H9 (cell line): ENCODE measurements around the gene MRPL39. TPM values are rescaled to one million over a fixed set of nuclear protein-coding genes. Genes with fewer than 3 reads are reported as not detected.
A peak's percentile ranks its signal among the peaks of the same experiment; 100 is the strongest.

Experiments
- DNase-seq: peaks from one replicate; pipeline ENCODE4 v3.0.0-alpha.2; 2017
- H2AFZ ChIP-seq: one replicate; pipeline ENCODE4 v1.6.1; 2013; ENCODE audit warnings: mild to moderate bottlenecking, low read length, control low read depth, moderate library complexity
- H2AK5ac ChIP-seq: 2 replicates; pipeline ENCODE4 v1.6.1; 2013; ENCODE audit warnings: low read length, control low read depth, mixed read lengths; ENCODE audit not compliant: insufficient read length
- H2BK120ac ChIP-seq: one replicate; pipeline ENCODE4 v1.6.1; 2013; ENCODE audit warnings: low read depth, mild to moderate bottlenecking, low read length, control low read depth, inconsistent platforms; ENCODE audit not compliant: poor library complexity, severe bottlenecking
- H2BK12ac ChIP-seq: 2 replicates; pipeline ENCODE4 v1.6.1; 2013; ENCODE audit warnings: low read length, control low read depth, mixed read lengths, low read depth; ENCODE audit not compliant: insufficient read length
- H2BK15ac ChIP-seq: 2 replicates; pipeline ENCODE4 v1.6.1; 2013; ENCODE audit warnings: low read depth, low read length, control low read depth
- H2BK20ac ChIP-seq: one replicate; pipeline ENCODE4 v1.6.1; 2013; ENCODE audit warnings: low read depth, mild to moderate bottlenecking, low read length, control low read depth, inconsistent platforms; ENCODE audit not compliant: poor library complexity, severe bottlenecking
- H2BK5ac ChIP-seq: 2 replicates; pipeline ENCODE4 v1.6.1; 2013; ENCODE audit warnings: low read length, control low read depth, mixed read lengths; ENCODE audit not compliant: insufficient read length
- H3K14ac ChIP-seq: 2 replicates; pipeline ENCODE4 v1.6.1; 2013; ENCODE audit warnings: low read length, control low read depth; ENCODE audit not compliant: insufficient read depth
- H3K18ac ChIP-seq: 2 replicates; pipeline ENCODE4 v1.6.1; 2013; ENCODE audit warnings: low read depth, mild to moderate bottlenecking, mixed read lengths, low read length, control low read depth; ENCODE audit not compliant: insufficient read length
- H3K23ac ChIP-seq: 2 replicates; pipeline ENCODE4 v1.6.1; 2013; ENCODE audit warnings: low read length, control low read depth, mixed read lengths, low read depth; ENCODE audit not compliant: insufficient read length
- H3K23me2 ChIP-seq: 2 replicates; pipeline ENCODE4 v1.6.1; 2013; ENCODE audit warnings: low read depth, mild to moderate bottlenecking, mixed read lengths, low read length, control low read depth; ENCODE audit not compliant: insufficient read length, poor library complexity, severe bottlenecking
- H3K27ac ChIP-seq: 2 replicates; pipeline ENCODE4 v1.5.1; 2013; ENCODE audit warnings: low read length, control low read depth, mixed read lengths, low read depth; ENCODE audit not compliant: insufficient read length
- H3K27me3 ChIP-seq: 2 replicates; pipeline ENCODE4 v1.6.1; 2013; ENCODE audit warnings: low read length, control low read depth, inconsistent platforms; ENCODE audit not compliant: insufficient read depth
- H3K4ac ChIP-seq: 2 replicates; pipeline ENCODE4 v1.6.1; 2013; ENCODE audit warnings: low read depth, mild to moderate bottlenecking, control low read depth, inconsistent platforms, low read length, moderate library complexity
- H3K4me1 ChIP-seq: 2 replicates; pipeline ENCODE4 v1.6.1; 2013; ENCODE audit warnings: low read length, control low read depth, inconsistent platforms; ENCODE audit not compliant: insufficient read depth
- H3K4me2 ChIP-seq: 2 replicates; pipeline ENCODE4 v1.6.1; 2013; ENCODE audit warnings: low read length, control low read depth, mixed read lengths; ENCODE audit not compliant: insufficient read length, insufficient read depth
- H3K56ac ChIP-seq: 2 replicates; pipeline ENCODE4 v1.6.1; 2013; ENCODE audit warnings: low read depth, mild to moderate bottlenecking, mixed read lengths, low read length, control low read depth; ENCODE audit not compliant: insufficient read length
- H3K79me1 ChIP-seq: 2 replicates; pipeline ENCODE4 v1.6.1; 2013; ENCODE audit warnings: low read depth, mild to moderate bottlenecking, moderate library complexity, low read length, control low read depth, inconsistent platforms; ENCODE audit not compliant: insufficient read depth, poor library complexity, severe bottlenecking
- H3K79me2 ChIP-seq: 2 replicates; pipeline ENCODE4 v1.6.1; 2013; ENCODE audit warnings: low read length, control low read depth, inconsistent platforms; ENCODE audit not compliant: insufficient read depth
- H3K9ac ChIP-seq: 2 replicates; pipeline ENCODE4 v1.6.1; 2013; ENCODE audit warnings: low read length, control low read depth, mixed read lengths; ENCODE audit not compliant: insufficient read length; ENCODE audit errors: extremely low read depth
- H3K9me3 ChIP-seq: one replicate; pipeline ENCODE4 v1.6.1; 2013; ENCODE audit warnings: low read depth, low read length, inconsistent platforms; ENCODE audit not compliant: control insufficient read depth
- H3T11ph ChIP-seq: one replicate; pipeline ENCODE4 v1.6.1; 2013; ENCODE audit warnings: mild to moderate bottlenecking, low read length, control low read depth, inconsistent platforms
- H4K20me1 ChIP-seq: one replicate; pipeline ENCODE4 v1.6.1; 2013; ENCODE audit not compliant: control insufficient read depth, insufficient read length, insufficient read depth
- H4K5ac ChIP-seq: 2 replicates; pipeline ENCODE4 v1.6.1; 2013; ENCODE audit warnings: low read depth, mild to moderate bottlenecking, mixed read lengths, low read length, control low read depth; ENCODE audit not compliant: insufficient read length
- H4K8ac ChIP-seq: replicated peaks from 2 replicates; pipeline ENCODE4 v1.6.1; 2013; ENCODE audit warnings: low read length, control low read depth, mixed read lengths, low read depth; ENCODE audit not compliant: insufficient read length
- H4K91ac ChIP-seq: 2 replicates; pipeline ENCODE4 v1.6.1; 2013; ENCODE audit warnings: low read depth, mild to moderate bottlenecking, moderate library complexity, mixed read lengths, low read length, control low read depth; ENCODE audit not compliant: insufficient read length
- H3K27ac Mint-ChIP-seq, 3 experiments: 2 replicates in 2 of 3; 3 replicates in 1 of 3; pipeline ENCODE4 v1.8.0; 2020 to 2021; ENCODE audit warnings: mixed read lengths in 3 of 3, mild to moderate bottlenecking in 1 of 3, moderate library complexity in 1 of 3
- H3K27me3 Mint-ChIP-seq: 2 replicates; pipeline ENCODE4 v1.8.0; 2021; ENCODE audit warnings: low read depth, mild to moderate bottlenecking, moderate library complexity, mixed read lengths
- H3K36me3 Mint-ChIP-seq, 3 experiments: 2 replicates in 2 of 3; 3 replicates in 1 of 3; pipeline ENCODE4 v1.8.0; 2020 to 2021; ENCODE audit warnings: low read depth in 3 of 3, mixed read lengths in 3 of 3; ENCODE audit not compliant: insufficient read depth in 1 of 3
- H3K4me1 Mint-ChIP-seq, 2 experiments: 2 replicates each; pipeline ENCODE4 v1.8.0; 2020; ENCODE audit warnings: mixed read lengths in 2 of 2
- H3K4me3 Mint-ChIP-seq, 2 experiments: 2 replicates in 1 of 2; 3 replicates in 1 of 2; pipeline ENCODE4 v1.8.0; 2020 to 2021; ENCODE audit warnings: mild to moderate bottlenecking in 2 of 2, mixed read lengths in 2 of 2, moderate library complexity in 1 of 2
- H3K9me3 Mint-ChIP-seq, 2 experiments: 2 replicates in 1 of 2; 3 replicates in 1 of 2; pipeline ENCODE4 v1.8.0; 2020; ENCODE audit warnings: mild to moderate bottlenecking in 2 of 2, mixed read lengths in 2 of 2, moderate library complexity in 1 of 2
- WGBS: extraction: QIAGEN DNeasy Blood & Tissue Kit; methylation state at CpG from one replicate; pipeline ENCODE4 v1.1.7; 2013; ENCODE audit warnings: missing lambda C conversion rate, low lambda C conversion rate, mixed read lengths; ENCODE audit not compliant: insufficient read length; ENCODE audit errors: extremely low coverage; 5-methylcytosine and 5-hydroxymethylcytosine counted together
- long read RNA-seq: library from polyadenylated mRNA; unstranded; transcript quantifications from one replicate; pipeline ENCODE4 v2.0.0, GENCODE V29; 2020
- total RNA-seq: library from RNA; stranded (reverse); gene quantifications from 2 replicates; pipeline ENCODE4 v1.2.1, GENCODE V29; 2021
- TF ChIP-seq, protein P1 (sequence below): fragments of 200-600 bp; sonication (generic); conservative IDR thresholded peaks from 3 replicates; pipeline ENCODE4 v1.8.0; 2021; ENCODE audit warnings: antibody characterized with exemption, mild to moderate bottlenecking

Gene MRPL39
- total RNA-seq: 56.1 and 58.8 TPM in 2 replicates
- long read RNA-seq, transcript MRPL39-202 (10 exons, 1,110 nt): major isoform, 217 of 229 reads
- long read RNA-seq, partial matches to known transcripts: 2 of 229 reads
- long read RNA-seq, other reads (novel, unspliced or antisense): 10 of 229 reads

DNA sequence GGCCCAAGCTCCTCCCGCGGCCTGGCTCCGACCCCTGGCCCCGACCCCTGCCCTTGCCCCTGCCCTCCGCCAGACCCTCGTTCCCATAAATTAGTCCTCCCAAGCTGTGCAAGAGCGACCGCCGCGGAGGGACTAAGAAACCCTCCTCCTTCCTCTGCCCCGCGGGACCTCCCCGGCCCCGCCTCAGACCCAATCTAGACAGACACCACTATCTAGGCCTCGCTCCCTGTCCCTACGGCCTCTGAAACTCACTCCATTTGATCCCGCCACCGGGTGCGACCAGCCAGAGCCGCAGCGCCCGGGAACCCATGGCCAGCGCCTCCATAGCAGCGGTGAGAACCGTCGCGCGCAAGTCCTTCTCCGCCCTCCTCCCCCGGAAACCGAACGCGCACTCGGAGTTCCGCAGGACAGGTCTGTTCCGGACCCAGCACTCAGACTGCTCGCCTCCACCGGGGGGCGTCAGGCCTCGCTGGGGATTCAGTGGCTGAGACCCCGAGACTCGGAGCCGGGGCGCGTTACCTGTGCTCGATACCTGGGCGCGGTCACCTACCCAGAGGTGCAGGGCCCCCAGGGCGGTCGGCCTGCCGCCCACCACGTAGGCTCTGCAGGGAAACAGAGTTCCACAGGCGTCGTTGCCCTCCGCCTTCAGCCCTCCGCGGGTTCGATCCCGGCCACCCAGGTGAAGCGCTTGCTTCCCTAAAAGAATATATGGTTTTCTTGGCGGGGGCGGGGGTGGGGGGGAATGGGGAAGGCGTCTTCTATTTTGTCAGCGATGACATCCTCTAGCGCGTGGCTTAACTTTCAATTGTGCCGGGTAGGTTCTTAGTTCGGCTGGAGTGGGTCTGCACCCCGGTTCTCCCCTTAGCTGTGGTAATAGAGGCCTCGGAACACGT is at the start of gene MRPL39:
Gene MRPL39, minus strand, starts transcription at position 331 of the 893 bp plus-strand sequence. Its CDS starts 6 bp downstream, at position 325.
- Histone ChIP-seq H2BK5ac (no peak within 1 kb of the TSS), H4K20me1 (no peaks in the 10 kb centered on the region), H2AFZ (peak within 1 kb of the TSS; percentile 98), H3K27ac (no peak within 1 kb of the TSS), H3K23ac (no peak within 1 kb of the TSS), H3K27me3 (no peaks in the 10 kb centered on the region), H3K9me3 (no peaks in the 10 kb centered on the region), H2BK12ac (no peak within 1 kb of the TSS), H3K14ac (peak within 1 kb of the TSS; percentile 86; the same call in 1 of the 2 replicates), H2BK15ac (no peak within 1 kb of the TSS), H2AK5ac (no peak within 1 kb of the TSS), H2BK20ac (no peak within 1 kb of the TSS), H3T11ph (no peak within 1 kb of the TSS), H3K4me1 (no peaks in the 10 kb centered on the region), H4K5ac (no peak within 1 kb of the TSS), H3K79me1 (no peaks in the 10 kb centered on the region), H3K18ac (peak within 1 kb of the TSS; percentile 76), H3K9ac (peak within 1 kb of the TSS; percentile 93), H4K91ac (no peak within 1 kb of the TSS), H3K56ac (no peak within 1 kb of the TSS), H3K79me2 (no peaks in the 10 kb centered on the region; the same call in 1 of the 2 replicates), H3K4ac (no peak within 1 kb of the TSS), H3K23me2 (peaks cover 10% of the 10 kb centered on the region), H4K8ac (no peak within 1 kb of the TSS), H2BK120ac (no peak within 1 kb of the TSS), H3K4me2 (peak within 1 kb of the TSS; percentile 68)
- Mint-ChIP-seq H3K9me3 (no peaks in the 10 kb centered on the region), H3K36me3 (peaks cover 9 to 33% (median 27%) of the 10 kb centered on the region in 3 experiments; a peak in 6 of 7 replicates), H3K4me3 (peak within 1 kb of the TSS; percentile 100), H3K4me1 (peaks cover 11% of the 10 kb centered on the region in 2 experiments), H3K27ac (peak within 1 kb of the TSS; percentile 98 to 100 (median 100)), H3K27me3 (peaks cover 3% of the 10 kb centered on the region; the same call in 1 of the 2 replicates)
- TF ChIP-seq, protein P1, sequence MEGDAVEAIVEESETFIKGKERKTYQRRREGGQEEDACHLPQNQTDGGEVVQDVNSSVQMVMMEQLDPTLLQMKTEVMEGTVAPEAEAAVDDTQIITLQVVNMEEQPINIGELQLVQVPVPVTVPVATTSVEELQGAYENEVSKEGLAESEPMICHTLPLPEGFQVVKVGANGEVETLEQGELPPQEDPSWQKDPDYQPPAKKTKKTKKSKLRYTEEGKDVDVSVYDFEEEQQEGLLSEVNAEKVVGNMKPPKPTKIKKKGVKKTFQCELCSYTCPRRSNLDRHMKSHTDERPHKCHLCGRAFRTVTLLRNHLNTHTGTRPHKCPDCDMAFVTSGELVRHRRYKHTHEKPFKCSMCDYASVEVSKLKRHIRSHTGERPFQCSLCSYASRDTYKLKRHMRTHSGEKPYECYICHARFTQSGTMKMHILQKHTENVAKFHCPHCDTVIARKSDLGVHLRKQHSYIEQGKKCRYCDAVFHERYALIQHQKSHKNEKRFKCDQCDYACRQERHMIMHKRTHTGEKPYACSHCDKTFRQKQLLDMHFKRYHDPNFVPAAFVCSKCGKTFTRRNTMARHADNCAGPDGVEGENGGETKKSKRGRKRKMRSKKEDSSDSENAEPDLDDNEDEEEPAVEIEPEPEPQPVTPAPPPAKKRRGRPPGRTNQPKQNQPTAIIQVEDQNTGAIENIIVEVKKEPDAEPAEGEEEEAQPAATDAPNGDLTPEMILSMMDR: peak; percentile 65
- DNase-seq: peak; percentile 91
- no CpG with 5 or more reads among the region's 71 CpGs for WGBS
